PFSK-1 (cell line): ENCODE data around the gene KCNJ6.

ENCODE experiments used
- POLR2AphosphoS5 ChIP-seq: IDR thresholded peaks from 2 replicates; pipeline ENCODE4 v1.6.1; 2012; ENCODE audit warnings: low read depth, mild to moderate bottlenecking, control low read depth, low read length, moderate library complexity
- SIN3A ChIP-seq: IDR thresholded peaks from 2 replicates; pipeline ENCODE4 v1.6.1; 2012; ENCODE audit warnings: mild to moderate bottlenecking, low read length, moderate library complexity, borderline replicate concordance; ENCODE audit not compliant: insufficient read depth
- TAF1 ChIP-seq: IDR thresholded peaks from 2 replicates; pipeline ENCODE4 v1.6.1; 2012; ENCODE audit warnings: low read length, control low read depth, borderline replicate concordance; ENCODE audit not compliant: insufficient read depth
- TF ChIP-seq, protein P1 (sequence below), 2 experiments: IDR thresholded peaks; 2 replicates each; pipeline versions ENCODE4 v1.6.1 to v1.8.0; 2011 to 2012; ENCODE audit warnings: low read depth in 2 of 2, low read length in 2 of 2, control low read depth in 1 of 2, inconsistent platforms in 1 of 2, mild to moderate bottlenecking in 1 of 2, moderate library complexity in 1 of 2; ENCODE audit not compliant: insufficient read depth in 1 of 2

DNA sequence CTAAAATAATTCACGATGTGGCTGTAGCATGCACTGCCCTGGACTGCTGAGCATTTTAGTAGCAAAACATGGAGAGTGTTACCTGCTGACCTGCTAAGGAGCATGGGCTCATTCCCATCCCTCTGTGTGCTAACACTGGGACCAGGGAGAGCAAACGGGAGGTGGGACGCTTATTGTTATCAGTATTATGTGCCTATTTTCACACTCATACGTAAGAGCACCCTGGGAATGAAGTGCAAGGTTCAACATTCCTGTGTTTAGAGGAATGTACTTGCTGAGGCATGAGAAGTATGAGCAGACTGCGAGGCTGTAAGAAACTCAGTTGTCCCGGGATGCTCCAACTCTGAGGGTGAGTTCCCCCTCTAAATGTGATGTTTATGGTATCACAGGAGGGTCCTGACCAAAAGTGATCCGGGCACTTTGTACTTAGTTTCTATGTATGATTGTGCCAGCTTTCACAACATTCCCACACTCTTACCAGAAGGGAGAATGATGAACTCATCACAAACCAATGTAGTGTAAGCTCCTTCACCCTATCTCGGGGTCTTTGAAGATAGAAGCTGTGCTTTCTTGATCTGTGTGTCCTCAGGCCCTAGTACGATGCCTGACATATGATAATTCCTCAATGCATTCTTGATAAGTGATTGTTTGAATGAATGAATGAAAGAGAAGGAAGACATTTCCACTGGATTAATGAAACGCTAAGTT lies 164.8 kb downstream of the KCNJ6 start:
- TF ChIP-seq POLR2AphosphoS5 (no peak), SIN3A (no peak), TAF1 (no peak)
- TF ChIP-seq, protein P1, sequence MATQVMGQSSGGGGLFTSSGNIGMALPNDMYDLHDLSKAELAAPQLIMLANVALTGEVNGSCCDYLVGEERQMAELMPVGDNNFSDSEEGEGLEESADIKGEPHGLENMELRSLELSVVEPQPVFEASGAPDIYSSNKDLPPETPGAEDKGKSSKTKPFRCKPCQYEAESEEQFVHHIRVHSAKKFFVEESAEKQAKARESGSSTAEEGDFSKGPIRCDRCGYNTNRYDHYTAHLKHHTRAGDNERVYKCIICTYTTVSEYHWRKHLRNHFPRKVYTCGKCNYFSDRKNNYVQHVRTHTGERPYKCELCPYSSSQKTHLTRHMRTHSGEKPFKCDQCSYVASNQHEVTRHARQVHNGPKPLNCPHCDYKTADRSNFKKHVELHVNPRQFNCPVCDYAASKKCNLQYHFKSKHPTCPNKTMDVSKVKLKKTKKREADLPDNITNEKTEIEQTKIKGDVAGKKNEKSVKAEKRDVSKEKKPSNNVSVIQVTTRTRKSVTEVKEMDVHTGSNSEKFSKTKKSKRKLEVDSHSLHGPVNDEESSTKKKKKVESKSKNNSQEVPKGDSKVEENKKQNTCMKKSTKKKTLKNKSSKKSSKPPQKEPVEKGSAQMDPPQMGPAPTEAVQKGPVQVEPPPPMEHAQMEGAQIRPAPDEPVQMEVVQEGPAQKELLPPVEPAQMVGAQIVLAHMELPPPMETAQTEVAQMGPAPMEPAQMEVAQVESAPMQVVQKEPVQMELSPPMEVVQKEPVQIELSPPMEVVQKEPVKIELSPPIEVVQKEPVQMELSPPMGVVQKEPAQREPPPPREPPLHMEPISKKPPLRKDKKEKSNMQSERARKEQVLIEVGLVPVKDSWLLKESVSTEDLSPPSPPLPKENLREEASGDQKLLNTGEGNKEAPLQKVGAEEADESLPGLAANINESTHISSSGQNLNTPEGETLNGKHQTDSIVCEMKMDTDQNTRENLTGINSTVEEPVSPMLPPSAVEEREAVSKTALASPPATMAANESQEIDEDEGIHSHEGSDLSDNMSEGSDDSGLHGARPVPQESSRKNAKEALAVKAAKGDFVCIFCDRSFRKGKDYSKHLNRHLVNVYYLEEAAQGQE (IDR thresholded peaks at IDR 0.05; ENCODE audit: insufficient read depth in 1 of 2, low read depth in 2 of 2, low read length in 2 of 2) = no peak
